ENCODE data around the gene PJVK. TPM values are rescaled to one million over a fixed set of nuclear protein-coding genes. Genes with fewer than 3 reads are reported as not detected.

Gene PJVK
- total and polyA plus RNA-seq, 2 of the 13 experiments (the other 11 are each of a cell fraction or from before 2014, with no cell fraction given), result 1.2 to 2.6 TPM

DNA sequence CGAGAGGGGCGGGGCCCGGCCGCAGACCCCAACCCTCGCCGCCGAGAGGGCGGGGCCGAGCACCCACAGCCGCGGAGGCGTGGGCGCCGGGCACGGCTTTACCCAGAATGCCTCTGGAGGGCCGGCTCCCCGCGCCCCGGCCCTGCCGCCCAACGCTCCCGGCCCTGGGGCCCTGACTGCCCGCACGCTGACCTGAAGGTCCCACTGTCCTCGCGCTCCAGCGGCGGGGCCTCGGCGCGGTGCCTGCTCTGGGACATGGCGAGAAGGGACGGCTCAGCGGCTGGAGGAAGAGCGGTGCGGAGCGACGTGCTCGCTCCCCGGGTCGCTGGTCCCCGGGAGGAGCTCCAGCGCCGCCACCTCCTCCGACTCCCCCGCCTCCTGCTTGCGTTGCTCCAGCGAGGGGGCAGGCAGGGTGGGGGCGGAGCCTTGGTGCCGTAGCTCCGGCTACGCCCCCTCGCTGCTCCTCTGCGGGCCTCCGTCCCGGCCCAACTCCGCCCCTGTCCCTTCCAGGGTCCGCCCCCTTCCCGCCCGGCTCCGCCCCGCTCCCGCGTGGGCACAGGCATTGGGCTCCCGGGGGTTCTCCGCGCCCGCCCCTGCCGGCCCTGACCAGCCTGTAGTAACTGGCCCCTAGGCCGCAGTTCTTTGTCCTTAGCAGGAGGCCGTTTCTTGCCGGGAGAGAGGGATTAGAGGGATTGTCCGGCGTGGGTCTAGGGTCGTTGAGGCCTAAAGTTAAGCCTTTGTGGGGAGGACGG, at the start of gene PJVK, which contains the start of gene PRKRA (continued):
- peak; percentile 82 for TF ChIP-seq ZNF263 (CRISPR knock-in tag; IDR thresholded peaks at IDR 0.05)
- peak; percentile 98 for TF ChIP-seq DMAP1 (CRISPR knock-in tag; IDR thresholded peaks at IDR 0.05)
- no peak for TF ChIP-seq DNMT3B (CRISPR knock-in tag; conservative IDR thresholded peaks at IDR 0.05)
- peak; percentile 42; the same call in 1 of the 2 replicates for TF ChIP-seq KDM6A (CRISPR knock-in tag; IDR thresholded peaks at IDR 0.05; ENCODE audit: low read depth)
- TF ChIP-seq ZNF607 (CRISPR knock-in tag; IDR thresholded peaks at IDR 0.05; ENCODE audit: borderline replicate concordance), result peak; percentile 22; the same call in 1 of the 2 replicates
- peak; percentile 54; the same call in 1 of the 2 replicates for TF ChIP-seq RFXANK (CRISPR knock-in tag; IDR thresholded peaks at IDR 0.05)
- TF ChIP-seq, protein P1, sequence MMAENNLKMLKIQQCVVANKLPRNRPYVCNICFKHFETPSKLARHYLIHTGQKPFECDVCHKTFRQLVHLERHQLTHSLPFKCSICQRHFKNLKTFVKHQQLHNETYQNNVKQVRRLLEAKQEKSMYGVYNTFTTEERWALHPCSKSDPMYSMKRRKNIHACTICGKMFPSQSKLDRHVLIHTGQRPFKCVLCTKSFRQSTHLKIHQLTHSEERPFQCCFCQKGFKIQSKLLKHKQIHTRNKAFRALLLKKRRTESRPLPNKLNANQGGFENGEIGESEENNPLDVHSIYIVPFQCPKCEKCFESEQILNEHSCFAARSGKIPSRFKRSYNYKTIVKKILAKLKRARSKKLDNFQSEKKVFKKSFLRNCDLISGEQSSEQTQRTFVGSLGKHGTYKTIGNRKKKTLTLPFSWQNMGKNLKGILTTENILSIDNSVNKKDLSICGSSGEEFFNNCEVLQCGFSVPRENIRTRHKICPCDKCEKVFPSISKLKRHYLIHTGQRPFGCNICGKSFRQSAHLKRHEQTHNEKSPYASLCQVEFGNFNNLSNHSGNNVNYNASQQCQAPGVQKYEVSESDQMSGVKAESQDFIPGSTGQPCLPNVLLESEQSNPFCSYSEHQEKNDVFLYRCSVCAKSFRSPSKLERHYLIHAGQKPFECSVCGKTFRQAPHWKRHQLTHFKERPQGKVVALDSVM (CRISPR knock-in tag; IDR thresholded peaks at IDR 0.05), result no peak
- peak; percentile 85 for TF ChIP-seq MEIS1 (CRISPR knock-in tag; IDR thresholded peaks at IDR 0.05; ENCODE audit: borderline replicate concordance)
- TF ChIP-seq, protein P2, sequence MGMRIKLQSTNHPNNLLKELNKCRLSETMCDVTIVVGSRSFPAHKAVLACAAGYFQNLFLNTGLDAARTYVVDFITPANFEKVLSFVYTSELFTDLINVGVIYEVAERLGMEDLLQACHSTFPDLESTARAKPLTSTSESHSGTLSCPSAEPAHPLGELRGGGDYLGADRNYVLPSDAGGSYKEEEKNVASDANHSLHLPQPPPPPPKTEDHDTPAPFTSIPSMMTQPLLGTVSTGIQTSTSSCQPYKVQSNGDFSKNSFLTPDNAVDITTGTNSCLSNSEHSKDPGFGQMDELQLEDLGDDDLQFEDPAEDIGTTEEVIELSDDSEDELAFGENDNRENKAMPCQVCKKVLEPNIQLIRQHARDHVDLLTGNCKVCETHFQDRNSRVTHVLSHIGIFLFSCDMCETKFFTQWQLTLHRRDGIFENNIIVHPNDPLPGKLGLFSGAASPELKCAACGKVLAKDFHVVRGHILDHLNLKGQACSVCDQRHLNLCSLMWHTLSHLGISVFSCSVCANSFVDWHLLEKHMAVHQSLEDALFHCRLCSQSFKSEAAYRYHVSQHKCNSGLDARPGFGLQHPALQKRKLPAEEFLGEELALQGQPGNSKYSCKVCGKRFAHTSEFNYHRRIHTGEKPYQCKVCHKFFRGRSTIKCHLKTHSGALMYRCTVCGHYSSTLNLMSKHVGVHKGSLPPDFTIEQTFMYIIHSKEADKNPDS (CRISPR knock-in tag; IDR thresholded peaks at IDR 0.05), result peak; percentile 89; the same call in 1 of the 2 replicates
- TF ChIP-seq TEAD3 (CRISPR knock-in tag; optimal IDR thresholded peaks at IDR 0.05; ENCODE audit: borderline replicate concordance), result peak; percentile 46
- no peak for TF ChIP-seq CENPX (CRISPR knock-in tag; IDR thresholded peaks at IDR 0.05)
- no peak for TF ChIP-seq NFE2L2 (IDR thresholded peaks at IDR 0.05; ENCODE audit: low read length)
- TF ChIP-seq SNRNP70 (IDR thresholded peaks at IDR 0.05; ENCODE audit: low read depth, low read length), result no peak
- no peak for TF ChIP-seq ZNF17 (CRISPR knock-in tag; IDR thresholded peaks at IDR 0.05)
- peak; percentile 63; the same call in 1 of the 2 replicates for TF ChIP-seq SRY (CRISPR knock-in tag; IDR thresholded peaks at IDR 0.05)
- no peak for TF ChIP-seq NPAS2 (CRISPR knock-in tag; IDR thresholded peaks at IDR 0.05; ENCODE audit: borderline replicate concordance)
- TF ChIP-seq MED8 (CRISPR knock-in tag; IDR thresholded peaks at IDR 0.05; ENCODE audit: insufficient replicate concordance), result peak; percentile 94
- TF ChIP-seq ZNF878 (CRISPR knock-in tag; IDR thresholded peaks at IDR 0.05), result no peak
- TF ChIP-seq, protein P3, sequence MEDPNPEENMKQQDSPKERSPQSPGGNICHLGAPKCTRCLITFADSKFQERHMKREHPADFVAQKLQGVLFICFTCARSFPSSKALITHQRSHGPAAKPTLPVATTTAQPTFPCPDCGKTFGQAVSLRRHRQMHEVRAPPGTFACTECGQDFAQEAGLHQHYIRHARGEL (CRISPR knock-in tag; IDR thresholded peaks at IDR 0.05), result peak; percentile 79; the same call in 1 of the 2 replicates
- TF ChIP-seq HDAC1 (CRISPR knock-in tag; IDR thresholded peaks at IDR 0.05), result peak; percentile 82
- no peak for TF ChIP-seq PRPF4 (IDR thresholded peaks at IDR 0.05; ENCODE audit: low read depth, low read length, poor library complexity, severe bottlenecking)
- no peak for TF ChIP-seq ZNF839 (CRISPR knock-in tag; IDR thresholded peaks at IDR 0.05; ENCODE audit: borderline replicate concordance)
- TF ChIP-seq ARHGAP35 (CRISPR knock-in tag; IDR thresholded peaks at IDR 0.05; ENCODE audit: borderline replicate concordance), result peak; percentile 81; the same call in 1 of the 2 replicates
- no peak for TF ChIP-seq HMG20A (CRISPR knock-in tag; IDR thresholded peaks at IDR 0.05; ENCODE audit: borderline replicate concordance)
- TF ChIP-seq TAF1 (CRISPR knock-in tag; IDR thresholded peaks at IDR 0.05), result peak; percentile 94
- TF ChIP-seq ZZZ3 (CRISPR knock-in tag; IDR thresholded peaks at IDR 0.05; ENCODE audit: borderline replicate concordance), result peak; percentile 31
- TF ChIP-seq ZNF670 (CRISPR knock-in tag; IDR thresholded peaks at IDR 0.05; ENCODE audit: borderline replicate concordance), result peak; percentile 66; the same call in 1 of the 2 replicates
